Measurements from ENCODE around the gene NAA80.
"Not testable (repeated sequence)": the region's sequence is repeated elsewhere in the genome, so short reads cannot be mapped to it uniquely, and the experiment has no call there.

Gene NAA80

GRCh38 chr3:50276762-50277101 lies 22.5 kb downstream of the NAA80 start:
- H3K4me3 ChIP-seq (ENCODE audit: low read length in 2 of 2), result no peak overlapping the region
- no peak overlapping the region for H3K27ac ChIP-seq (ENCODE audit: low read depth in 2 of 2, low read length in 2 of 2)
- no peak overlapping the region for H3K9ac ChIP-seq (ENCODE audit: low read depth in 1 of 2, low read length in 2 of 2)
- H3K4me1 ChIP-seq (ENCODE audit: control insufficient read depth in 2 of 2, insufficient read depth in 2 of 2, low read length in 2 of 2), result peaks cover 10 to 13% of the 10 kb centered on the region in 2 donors
- H3K27me3 ChIP-seq (ENCODE audit: control insufficient read depth in 2 of 2, insufficient read depth in 2 of 2, low read length in 2 of 2), result peaks cover 0 to 7% of the 10 kb centered on the region in 2 donors
- H3K9me3 ChIP-seq (ENCODE audit: control insufficient read depth in 2 of 2, low read length in 2 of 2), result no peaks in the 10 kb centered on the region
- H3K36me3 ChIP-seq (ENCODE audit: control insufficient read depth in 2 of 2, insufficient read depth in 2 of 2, low read length in 2 of 2), result peaks cover 0 to 2% of the 10 kb centered on the region in 2 donors

GRCh38 chr3:50275996-50276761 lies 23.0 kb downstream of the NAA80 start:
- Histone ChIP-seq H3K9ac (ENCODE audit: low read depth in 1 of 2, low read length in 2 of 2) (no peak overlapping the region), H3K4me3 (ENCODE audit: low read length in 2 of 2) (no peak overlapping the region), H3K4me1 (ENCODE audit: control insufficient read depth in 2 of 2, insufficient read depth in 2 of 2, low read length in 2 of 2) (peaks cover 15 to 18% of the 10 kb centered on the region in 2 donors), H3K9me3 (ENCODE audit: control insufficient read depth in 2 of 2, low read length in 2 of 2) (no peaks in the 10 kb centered on the region), H3K36me3 (ENCODE audit: control insufficient read depth in 2 of 2, insufficient read depth in 2 of 2, low read length in 2 of 2) (peaks cover 0 to 5% of the 10 kb centered on the region in 2 donors), H3K27ac (ENCODE audit: low read depth in 2 of 2, low read length in 2 of 2) (no peak overlapping the region), H3K27me3 (ENCODE audit: control insufficient read depth in 2 of 2, insufficient read depth in 2 of 2, low read length in 2 of 2) (peaks cover 0 to 7% of the 10 kb centered on the region in 2 donors)

- Histone ChIP-seq H3K27me3 (ENCODE audit: control insufficient read depth in 2 of 2, insufficient read depth in 2 of 2, low read length in 2 of 2) (peaks cover 0 to 7% of the 10 kb centered on the region in 2 donors), H3K36me3 (ENCODE audit: control insufficient read depth in 2 of 2, insufficient read depth in 2 of 2, low read length in 2 of 2) (peaks cover 0 to 5% of the 10 kb centered on the region in 2 donors), H3K9ac (ENCODE audit: low read depth in 1 of 2, low read length in 2 of 2) (no peak overlapping the region), H3K4me1 (ENCODE audit: control insufficient read depth in 2 of 2, insufficient read depth in 2 of 2, low read length in 2 of 2) (peaks cover 19 to 26% of the 10 kb centered on the region in 2 donors), H3K9me3 (ENCODE audit: control insufficient read depth in 2 of 2, low read length in 2 of 2) (no peaks in the 10 kb centered on the region), H3K27ac (ENCODE audit: low read depth in 2 of 2, low read length in 2 of 2) (no peak overlapping the region), H3K4me3 (ENCODE audit: low read length in 2 of 2) (no peak overlapping the region)
Measured at GRCh38 chr3:50275141-50275995, 23.8 kb downstream of the NAA80 start.

GRCh38 chr3:50274371-50275104 lies 24.7 kb downstream of the NAA80 start:
- Histone ChIP-seq H3K27ac (ENCODE audit: low read depth in 2 of 2, low read length in 2 of 2) (no peak overlapping the region), H3K4me3 (ENCODE audit: low read length in 2 of 2) (no peak overlapping the region), H3K36me3 (ENCODE audit: control insufficient read depth in 2 of 2, insufficient read depth in 2 of 2, low read length in 2 of 2) (peaks cover 0 to 5% of the 10 kb centered on the region in 2 donors), H3K27me3 (ENCODE audit: control insufficient read depth in 2 of 2, insufficient read depth in 2 of 2, low read length in 2 of 2) (peaks cover 0 to 7% of the 10 kb centered on the region in 2 donors), H3K9me3 (ENCODE audit: control insufficient read depth in 2 of 2, low read length in 2 of 2) (no peaks in the 10 kb centered on the region), H3K9ac (ENCODE audit: low read depth in 1 of 2, low read length in 2 of 2) (peak overlapping the region in 1 of 2 donors; percentile 15), H3K4me1 (ENCODE audit: control insufficient read depth in 2 of 2, insufficient read depth in 2 of 2, low read length in 2 of 2) (peaks cover 28 to 35% of the 10 kb centered on the region in 2 donors)

- Histone ChIP-seq H3K27me3 (ENCODE audit: control insufficient read depth in 2 of 2, insufficient read depth in 2 of 2, low read length in 2 of 2) (peaks cover 0 to 7% of the 10 kb centered on the region in 2 donors), H3K36me3 (ENCODE audit: control insufficient read depth in 2 of 2, insufficient read depth in 2 of 2, low read length in 2 of 2) (peaks cover 0 to 5% of the 10 kb centered on the region in 2 donors), H3K27ac (ENCODE audit: low read depth in 2 of 2, low read length in 2 of 2) (no peak overlapping the region), H3K9ac (ENCODE audit: low read depth in 1 of 2, low read length in 2 of 2) (peak overlapping the region in 1 of 2 donors; percentile 81), H3K4me1 (ENCODE audit: control insufficient read depth in 2 of 2, insufficient read depth in 2 of 2, low read length in 2 of 2) (peaks cover 33 to 41% of the 10 kb centered on the region in 2 donors), H3K9me3 (ENCODE audit: control insufficient read depth in 2 of 2, low read length in 2 of 2) (no peaks in the 10 kb centered on the region), H3K4me3 (ENCODE audit: low read length in 2 of 2) (no peak overlapping the region)
Measured at GRCh38 chr3:50273689-50274065, 25.5 kb downstream of the NAA80 start.

GRCh38 chr3:50272911-50273688 lies 26.1 kb downstream of the NAA80 start:
- Histone ChIP-seq H3K4me1 (ENCODE audit: control insufficient read depth in 2 of 2, insufficient read depth in 2 of 2, low read length in 2 of 2) (peaks cover 39 to 47% of the 10 kb centered on the region in 2 donors), H3K27me3 (ENCODE audit: control insufficient read depth in 2 of 2, insufficient read depth in 2 of 2, low read length in 2 of 2) (peaks cover 0 to 7% of the 10 kb centered on the region in 2 donors)

GRCh38 chr3:50272538-50272910 lies 26.7 kb downstream of the NAA80 start:
- peaks cover 44 to 53% of the 10 kb centered on the region in 2 donors for H3K4me1 ChIP-seq (ENCODE audit: control insufficient read depth in 2 of 2, insufficient read depth in 2 of 2, low read length in 2 of 2)
- not testable (repeated sequence) for H3K27me3 ChIP-seq (ENCODE audit: control insufficient read depth in 2 of 2, insufficient read depth in 2 of 2, low read length in 2 of 2); H3K36me3 ChIP-seq (ENCODE audit: control insufficient read depth in 2 of 2, insufficient read depth in 2 of 2, low read length in 2 of 2); H3K27ac ChIP-seq (ENCODE audit: low read depth in 2 of 2, low read length in 2 of 2); H3K4me3 ChIP-seq (ENCODE audit: low read length in 2 of 2); H3K9me3 ChIP-seq (ENCODE audit: control insufficient read depth in 2 of 2, low read length in 2 of 2)
- peak overlapping the region in 1 of 2 donors; percentile 81 for H3K9ac ChIP-seq (ENCODE audit: low read depth in 1 of 2, low read length in 2 of 2)

More at GRCh38 chr3:50272911-50273688, 26.1 kb downstream of the NAA80 start:
- Histone ChIP-seq H3K4me3 (ENCODE audit: low read length in 2 of 2) (peak overlapping the region; percentile 60 to 65), H3K9me3 (ENCODE audit: control insufficient read depth in 2 of 2, low read length in 2 of 2) (no peaks in the 10 kb centered on the region), H3K36me3 (ENCODE audit: control insufficient read depth in 2 of 2, insufficient read depth in 2 of 2, low read length in 2 of 2) (peaks cover 0 to 5% of the 10 kb centered on the region in 2 donors), H3K27ac (ENCODE audit: low read depth in 2 of 2, low read length in 2 of 2) (peak overlapping the region; percentile 13 to 16), H3K9ac (ENCODE audit: low read depth in 1 of 2, low read length in 2 of 2) (peak overlapping the region; percentile 20 to 81)

GRCh38 chr3:50271314-50271936 lies 27.8 kb downstream of the NAA80 start:
- Histone ChIP-seq H3K9me3 (ENCODE audit: control insufficient read depth in 2 of 2, low read length in 2 of 2) (no peaks in the 10 kb centered on the region), H3K4me3 (ENCODE audit: low read length in 2 of 2) (peak overlapping the region in 1 of 2 donors; percentile 31), H3K27me3 (ENCODE audit: control insufficient read depth in 2 of 2, insufficient read depth in 2 of 2, low read length in 2 of 2) (peaks cover 0 to 7% of the 10 kb centered on the region in 2 donors), H3K27ac (ENCODE audit: low read depth in 2 of 2, low read length in 2 of 2) (peak overlapping the region; percentile 96 to 97), H3K36me3 (ENCODE audit: control insufficient read depth in 2 of 2, insufficient read depth in 2 of 2, low read length in 2 of 2) (peaks cover 0 to 5% of the 10 kb centered on the region in 2 donors), H3K4me1 (ENCODE audit: control insufficient read depth in 2 of 2, insufficient read depth in 2 of 2, low read length in 2 of 2) (peaks cover 54 to 62% of the 10 kb centered on the region in 2 donors), H3K9ac (ENCODE audit: low read depth in 1 of 2, low read length in 2 of 2) (peak overlapping the region; percentile 60 to 93)

Data from mucosa of rectum (tissue), 2 donors.